ENCODE data around the gene CCR6. TPM values are rescaled to one million over a fixed set of nuclear protein-coding genes. Genes with fewer than 3 reads are reported as not detected.

CCR6 gene
- total and polyA plus RNA-seq, 10 donors, result 15.5 to 37.0 (median 19.8) TPM

- H3K27me3 ChIP-seq (replicated peaks in 1 of 7), result peaks cover 0 to 8% (median 0%) of the 10 kb centered on the region in 7 donors
- TF ChIP-seq POLR2AphosphoS5 (IDR thresholded peaks at IDR 0.05) (no peak), POLR2A (IDR thresholded peaks at IDR 0.05) (no peak), CTCF (IDR thresholded peaks at IDR 0.05 in 8 of 11, conservative IDR thresholded peaks at IDR 0.05 in 3 of 11) (no peak)
- peaks cover 15 to 87% (median 50%) of the 10 kb centered on the region in 6 donors for H3K4me1 ChIP-seq
- DNase-seq, result no peak
- 41 to 62% (median 50%) methylated on average over 1 of the region's 1 CpG for WGBS, 5 donors
- no peaks in the 10 kb centered on the region for H3K36me3 ChIP-seq
- no peaks in the 10 kb centered on the region for H3K9me3 ChIP-seq
- intact Hi-C loops (cut with DNase I; ENCODE audit: low total_unique reads), result no loop called here
- H3K4me3 ChIP-seq, result peak overlapping the region in 4 of 8 donors; percentile 13 to 70 (median 17)
- peak overlapping the region; percentile 14 to 93 (median 84) for H3K27ac ChIP-seq
These were observed 2.4 kb upstream of the CCR6 start for GRCh38 chr6:167120583-167120903.

GRCh38 chr6:167121335-167121841 is 1.5 kb upstream of the CCR6 start:
- Histone ChIP-seq H3K36me3 (peaks cover 0 to 5% (median 0%) of the 10 kb centered on the region in 6 donors), H3K4me3 (peak overlapping the region in 6 of 8 donors; percentile 4 to 70 (median 24)), H3K9me3 (peaks cover 0 to 2% (median 0%) of the 10 kb centered on the region in 8 donors), H3K27ac (peak overlapping the region; percentile 71 to 93 (median 84)), H3K27me3 (replicated peaks in 1 of 7) (peaks cover 0 to 8% (median 0%) of the 10 kb centered on the region in 7 donors), H3K4me1 (peaks cover 15 to 87% (median 51%) of the 10 kb centered on the region in 6 donors)
- 64 to 80% (median 77%) methylated on average over 8 of the region's 8 CpGs for WGBS, 5 donors
- intact Hi-C loops (cut with DNase I; ENCODE audit: low total_unique reads), result no loop called here
- DNase-seq, result no peak
- TF ChIP-seq POLR2AphosphoS5 (IDR thresholded peaks at IDR 0.05) (peak in 1 of 3 donors; percentile 69), CTCF (IDR thresholded peaks at IDR 0.05 in 8 of 11, conservative IDR thresholded peaks at IDR 0.05 in 3 of 11) (no peak), POLR2A (IDR thresholded peaks at IDR 0.05) (peak in 1 of 3 donors; percentile 26)

DNA sequence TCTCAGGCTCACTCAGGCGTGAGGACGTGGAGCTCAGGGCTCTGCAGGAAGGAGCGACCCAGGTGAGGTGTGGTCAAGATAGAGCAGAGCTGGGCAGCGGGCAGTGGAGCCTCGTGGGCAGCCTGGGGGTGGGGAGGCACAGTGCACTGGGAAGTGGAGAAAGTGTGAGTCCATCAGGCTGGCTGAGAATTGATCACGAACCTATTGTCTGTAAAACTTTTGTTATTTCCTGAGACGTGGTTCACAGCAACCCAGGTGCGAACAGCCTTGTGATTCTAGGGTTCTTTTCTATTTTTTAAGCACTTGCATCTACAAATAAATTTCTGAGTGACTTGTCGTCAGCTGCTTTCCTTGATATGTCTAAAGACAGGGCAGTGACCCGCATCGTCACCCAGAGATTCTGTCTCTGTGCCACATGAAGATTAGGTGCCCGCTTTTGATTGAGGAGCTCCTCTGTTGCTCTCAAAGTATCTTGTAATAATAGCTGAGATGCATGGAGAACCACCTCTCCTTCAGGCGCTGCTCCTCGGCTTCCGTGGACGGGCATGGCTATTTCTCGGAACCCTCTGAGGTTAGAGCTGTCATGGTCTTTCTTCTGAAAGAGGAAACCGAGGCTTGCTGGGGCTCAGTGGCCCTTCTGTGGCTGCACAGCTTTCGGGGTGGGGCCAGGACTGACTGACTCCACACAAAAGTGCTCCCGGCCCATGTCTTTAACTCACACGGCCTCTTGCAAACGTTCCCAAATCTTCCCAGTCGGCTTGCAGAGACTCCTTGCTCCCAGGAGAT is 662 bp upstream of the CCR6 start:
- no peak for DNase-seq
- peaks cover 15 to 88% (median 49%) of the 10 kb centered on the region in 6 donors for H3K4me1 ChIP-seq
- peaks cover 0 to 8% (median 0%) of the 10 kb centered on the region in 7 donors for H3K27me3 ChIP-seq (replicated peaks in 1 of 7)
- peak overlapping the region in 7 of 8 donors; percentile 32 to 70 (median 44) for H3K4me3 ChIP-seq
- 56 to 72% (median 59%) methylated on average over 23 of the region's 23 CpGs for WGBS, 5 donors
- TF ChIP-seq POLR2A (IDR thresholded peaks at IDR 0.05) (no peak), POLR2AphosphoS5 (IDR thresholded peaks at IDR 0.05) (peak; percentile 31 to 74 (median 69)), CTCF (IDR thresholded peaks at IDR 0.05 in 8 of 11, conservative IDR thresholded peaks at IDR 0.05 in 3 of 11) (no peak)
- peaks cover 0 to 5% (median 0%) of the 10 kb centered on the region in 8 donors for H3K9me3 ChIP-seq
- peaks cover 0 to 9% (median 0%) of the 10 kb centered on the region in 6 donors for H3K36me3 ChIP-seq
- intact Hi-C loops (cut with DNase I; ENCODE audit: low total_unique reads), result no loop called here
- H3K27ac ChIP-seq, result peak overlapping the region; percentile 71 to 93 (median 84)

DNA sequence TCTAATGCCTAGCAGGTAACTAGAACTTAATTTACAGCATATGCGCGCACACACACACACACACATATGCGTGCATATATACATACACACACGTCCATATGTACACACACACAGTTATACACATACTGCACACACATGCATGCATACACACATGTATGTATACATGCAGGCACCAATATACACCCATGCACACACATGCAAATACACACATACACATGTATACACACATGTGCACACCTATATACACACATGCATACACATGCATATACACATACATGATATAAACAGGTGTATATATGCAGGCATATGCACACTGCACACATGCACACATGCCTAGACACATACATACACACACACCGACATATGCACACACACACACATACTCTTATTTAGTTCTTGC is 1.9 kb downstream of the CCR6 start:
- DNase-seq, result no peak
- peak overlapping the region in 5 of 8 donors; percentile 77 to 93 (median 89) for H3K27ac ChIP-seq

More for the DNA sequence above, 1.9 kb downstream of the CCR6 start:
- Histone ChIP-seq H3K4me1 (peaks cover 5 to 91% (median 51%) of the 10 kb centered on the region in 6 donors), H3K36me3 (peaks cover 0 to 16% (median 0%) of the 10 kb centered on the region in 6 donors), H3K9me3 (peaks cover 0 to 5% (median 0%) of the 10 kb centered on the region in 8 donors), H3K27me3 (replicated peaks in 1 of 7) (peaks cover 0 to 8% (median 0%) of the 10 kb centered on the region in 7 donors), H3K4me3 (peak overlapping the region; percentile 21 to 70 (median 40))
- intact Hi-C loops (cut with DNase I; ENCODE audit: low total_unique reads), result no loop called here
- 74 to 93% (median 85%) methylated on average over 5 of the region's 5 CpGs for WGBS, 5 donors
- TF ChIP-seq POLR2AphosphoS5 (IDR thresholded peaks at IDR 0.05) (no peak), CTCF (IDR thresholded peaks at IDR 0.05 in 8 of 11, conservative IDR thresholded peaks at IDR 0.05 in 3 of 11) (no peak), POLR2A (IDR thresholded peaks at IDR 0.05) (no peak)

Data from spleen (tissue), 11 donors.